GM12878 (cell line): ENCODE results near the gene MAPK8IP1. TPM values are rescaled to one million over a fixed set of nuclear protein-coding genes. Genes with fewer than 3 reads are reported as not detected.

Source experiments
- CHD2 ChIP-seq: IDR thresholded peaks from 2 replicates; pipeline ENCODE4 v1.6.1; 2011; ENCODE audit warnings: low read depth, low read length, improper control_type of control experiment, borderline replicate concordance
- EGR1 ChIP-seq, 2 experiments: IDR thresholded peaks; 1 replicate in 1 of 2; 2 replicates in 1 of 2; pipeline ENCODE4 v1.6.1; 2011 to 2012; ENCODE audit warnings: low read depth in 2 of 2, low read length in 2 of 2, borderline replicate concordance in 1 of 2, mild to moderate bottlenecking in 1 of 2, moderate library complexity in 1 of 2
- KLF5 ChIP-seq: fragments of 450-650 bp; IDR thresholded peaks from 2 replicates; pipeline ENCODE4 v1.6.1; 2014; ENCODE audit warnings: mild to moderate bottlenecking; ENCODE audit not compliant: partially characterized antibody
- NR2C2 ChIP-seq: IDR thresholded peaks from 2 replicates; pipeline ENCODE4 v1.6.1; 2011; ENCODE audit warnings: borderline replicate concordance, low read depth; ENCODE audit not compliant: control insufficient read depth, insufficient read length
- PAX5 ChIP-seq: IDR thresholded peaks from 2 replicates; pipeline ENCODE4 v1.6.1; 2011; ENCODE audit warnings: low read depth, low read length, borderline replicate concordance
- POLR2A ChIP-seq: IDR thresholded peaks from 2 replicates; pipeline ENCODE4 v1.6.1; 2011; ENCODE audit warnings: low read depth, mild to moderate bottlenecking, low read length
- RAD21 ChIP-seq: IDR thresholded peaks from 2 replicates; pipeline ENCODE4 v1.6.1; 2011; ENCODE audit warnings: mild to moderate bottlenecking, low read depth, low read length, moderate library complexity; ENCODE audit not compliant: insufficient read depth
- RB1 ChIP-seq: fragments of 450-650 bp; formaldehyde crosslinking; IDR thresholded peaks from 2 replicates; pipeline ENCODE4 v1.6.1; 2017; ENCODE audit warnings: mild to moderate bottlenecking, borderline replicate concordance
- RUNX3 ChIP-seq: IDR thresholded peaks from 2 replicates; pipeline ENCODE4 v1.6.1; 2012; ENCODE audit warnings: low read length, inconsistent platforms
- polyA plus RNA-seq, 11 experiments: library from polyadenylated mRNA; depleted of rRNA in 4 of 11; unstranded in 6 of 11; stranded (reverse) in 5 of 11; fragments of >200 nt; fragmentation: Nextera tagmentation in 4 of 11; fragmentation: Illumina TruSeq in 1 of 11; extraction: Ambion mirVana in 4 of 11; extraction: Trizol in 1 of 11; gene quantifications; 1 replicate in 1 of 11; 2 replicates in 10 of 11; pipeline versions ENCODE4 v1.2.1 to v1.2.3, GENCODE V29; 2011 to 2016; ENCODE audit warnings: inconsistent platforms in 2 of 11, missing spikeins in 2 of 11, low read depth in 1 of 11
- total RNA-seq, 4 experiments: library from RNA; depleted of rRNA in 3 of 4; stranded (reverse); fragments of >200 nt in 3 of 4; fragmentation: Illumina TruSeq in 1 of 4; extraction: Trizol in 1 of 4; gene quantifications; 2 replicates each; pipeline versions ENCODE4 v1.2.1 to v1.2.3, GENCODE V29; 2013 to 2021
- TF ChIP-seq, protein P1 (sequence below): fragments of 150-350 bp; IDR thresholded peaks from 2 replicates; pipeline ENCODE4 v1.6.1; 2014; ENCODE audit warnings: mild to moderate bottlenecking, low read depth, low read length
- TF ChIP-seq, protein P2 (sequence below): IDR thresholded peaks from 2 replicates; pipeline ENCODE4 v1.6.1; 2012; ENCODE audit warnings: mild to moderate bottlenecking, low read depth, low read length
- TF ChIP-seq, protein P3 (sequence below): IDR thresholded peaks from 2 replicates; pipeline ENCODE4 v1.6.1; 2012; ENCODE audit warnings: low read depth, low read length, improper control_type of control experiment
- TF ChIP-seq, protein P4 (sequence below): IDR thresholded peaks from 2 replicates; pipeline ENCODE4 v1.6.1; 2012; ENCODE audit warnings: low read length, inconsistent platforms
- TF ChIP-seq, protein P5 (sequence below): fragments of 450-650 bp; formaldehyde crosslinking; IDR thresholded peaks from 2 replicates; pipeline ENCODE4 v1.5.0; 2022; ENCODE audit warnings: mild to moderate bottlenecking, missing genetic modification characterization
- TF ChIP-seq, protein P6 (sequence below): fragments of 450-650 bp; IDR thresholded peaks from 2 replicates; pipeline ENCODE4 v1.6.1; 2014; ENCODE audit warnings: mild to moderate bottlenecking

MAPK8IP1 gene
- total and polyA plus RNA-seq, 10 of the 15 experiments (the other 5 are each of a cell fraction or from before 2014, with no cell fraction given), result 0.04 to 0.44 (median 0.11) TPM; not detected in 2

DNA sequence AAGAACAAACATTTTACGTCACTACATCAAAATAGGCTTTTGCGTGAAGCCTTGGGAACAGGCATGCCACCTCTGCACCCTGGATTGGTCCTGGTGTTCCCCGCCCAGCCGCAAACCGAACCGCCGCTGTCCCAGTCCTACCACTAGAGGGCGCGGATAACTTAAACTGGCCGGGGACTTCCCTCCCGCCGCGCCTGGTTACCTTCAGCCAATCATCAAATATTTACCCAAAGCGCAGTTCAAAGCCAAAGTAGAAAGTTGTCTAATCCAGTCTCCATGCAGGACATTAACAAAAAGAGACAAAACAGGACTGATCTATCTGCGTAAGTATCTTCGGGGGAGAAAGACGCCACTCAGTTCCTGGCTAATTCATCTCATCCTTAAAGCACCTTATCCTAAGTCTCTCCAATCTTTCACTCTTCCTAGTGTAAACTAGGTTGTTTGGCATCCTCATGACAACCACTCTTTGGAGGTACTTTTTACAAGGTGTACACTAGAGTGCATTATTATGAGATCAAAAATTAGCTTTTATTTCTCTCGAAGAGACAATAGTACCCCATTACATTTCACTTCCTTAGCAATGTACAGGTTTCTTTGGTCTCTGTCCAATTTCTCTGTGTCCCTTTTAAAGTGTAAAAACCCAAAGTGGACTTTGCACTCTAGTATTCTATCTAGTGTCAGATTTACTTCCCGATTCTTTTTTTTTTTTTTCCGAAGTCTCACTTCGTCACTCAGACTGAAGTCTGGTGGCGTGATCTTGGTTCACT lies 42.1 kb upstream of the MAPK8IP1 start (continued):
- TF ChIP-seq RAD21, result peak; percentile 51; the same call in 1 of the 2 replicates
- peak; percentile 79 for TF ChIP-seq RUNX3
- peak; percentile 86; the same call in 1 of the 2 replicates for TF ChIP-seq RB1
- no peak for TF ChIP-seq KLF5
- TF ChIP-seq EGR1 (IDR thresholded peaks at IDR 0.05; ENCODE audit: borderline replicate concordance in 1 of 2, low read depth in 2 of 2, low read length in 2 of 2), result no peak
- no peak for TF ChIP-seq POLR2A
- peak; percentile 15; the same call in 1 of the 2 replicates for TF ChIP-seq CHD2
- TF ChIP-seq, protein P1, sequence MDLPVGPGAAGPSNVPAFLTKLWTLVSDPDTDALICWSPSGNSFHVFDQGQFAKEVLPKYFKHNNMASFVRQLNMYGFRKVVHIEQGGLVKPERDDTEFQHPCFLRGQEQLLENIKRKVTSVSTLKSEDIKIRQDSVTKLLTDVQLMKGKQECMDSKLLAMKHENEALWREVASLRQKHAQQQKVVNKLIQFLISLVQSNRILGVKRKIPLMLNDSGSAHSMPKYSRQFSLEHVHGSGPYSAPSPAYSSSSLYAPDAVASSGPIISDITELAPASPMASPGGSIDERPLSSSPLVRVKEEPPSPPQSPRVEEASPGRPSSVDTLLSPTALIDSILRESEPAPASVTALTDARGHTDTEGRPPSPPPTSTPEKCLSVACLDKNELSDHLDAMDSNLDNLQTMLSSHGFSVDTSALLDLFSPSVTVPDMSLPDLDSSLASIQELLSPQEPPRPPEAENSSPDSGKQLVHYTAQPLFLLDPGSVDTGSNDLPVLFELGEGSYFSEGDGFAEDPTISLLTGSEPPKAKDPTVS, result no peak
- TF ChIP-seq, protein P2, sequence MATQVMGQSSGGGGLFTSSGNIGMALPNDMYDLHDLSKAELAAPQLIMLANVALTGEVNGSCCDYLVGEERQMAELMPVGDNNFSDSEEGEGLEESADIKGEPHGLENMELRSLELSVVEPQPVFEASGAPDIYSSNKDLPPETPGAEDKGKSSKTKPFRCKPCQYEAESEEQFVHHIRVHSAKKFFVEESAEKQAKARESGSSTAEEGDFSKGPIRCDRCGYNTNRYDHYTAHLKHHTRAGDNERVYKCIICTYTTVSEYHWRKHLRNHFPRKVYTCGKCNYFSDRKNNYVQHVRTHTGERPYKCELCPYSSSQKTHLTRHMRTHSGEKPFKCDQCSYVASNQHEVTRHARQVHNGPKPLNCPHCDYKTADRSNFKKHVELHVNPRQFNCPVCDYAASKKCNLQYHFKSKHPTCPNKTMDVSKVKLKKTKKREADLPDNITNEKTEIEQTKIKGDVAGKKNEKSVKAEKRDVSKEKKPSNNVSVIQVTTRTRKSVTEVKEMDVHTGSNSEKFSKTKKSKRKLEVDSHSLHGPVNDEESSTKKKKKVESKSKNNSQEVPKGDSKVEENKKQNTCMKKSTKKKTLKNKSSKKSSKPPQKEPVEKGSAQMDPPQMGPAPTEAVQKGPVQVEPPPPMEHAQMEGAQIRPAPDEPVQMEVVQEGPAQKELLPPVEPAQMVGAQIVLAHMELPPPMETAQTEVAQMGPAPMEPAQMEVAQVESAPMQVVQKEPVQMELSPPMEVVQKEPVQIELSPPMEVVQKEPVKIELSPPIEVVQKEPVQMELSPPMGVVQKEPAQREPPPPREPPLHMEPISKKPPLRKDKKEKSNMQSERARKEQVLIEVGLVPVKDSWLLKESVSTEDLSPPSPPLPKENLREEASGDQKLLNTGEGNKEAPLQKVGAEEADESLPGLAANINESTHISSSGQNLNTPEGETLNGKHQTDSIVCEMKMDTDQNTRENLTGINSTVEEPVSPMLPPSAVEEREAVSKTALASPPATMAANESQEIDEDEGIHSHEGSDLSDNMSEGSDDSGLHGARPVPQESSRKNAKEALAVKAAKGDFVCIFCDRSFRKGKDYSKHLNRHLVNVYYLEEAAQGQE, result no peak
- TF ChIP-seq NR2C2, result no peak
- TF ChIP-seq, protein P3, sequence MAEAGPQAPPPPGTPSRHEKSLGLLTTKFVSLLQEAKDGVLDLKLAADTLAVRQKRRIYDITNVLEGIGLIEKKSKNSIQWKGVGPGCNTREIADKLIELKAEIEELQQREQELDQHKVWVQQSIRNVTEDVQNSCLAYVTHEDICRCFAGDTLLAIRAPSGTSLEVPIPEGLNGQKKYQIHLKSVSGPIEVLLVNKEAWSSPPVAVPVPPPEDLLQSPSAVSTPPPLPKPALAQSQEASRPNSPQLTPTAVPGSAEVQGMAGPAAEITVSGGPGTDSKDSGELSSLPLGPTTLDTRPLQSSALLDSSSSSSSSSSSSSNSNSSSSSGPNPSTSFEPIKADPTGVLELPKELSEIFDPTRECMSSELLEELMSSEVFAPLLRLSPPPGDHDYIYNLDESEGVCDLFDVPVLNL, result no peak
- TF ChIP-seq, protein P4, sequence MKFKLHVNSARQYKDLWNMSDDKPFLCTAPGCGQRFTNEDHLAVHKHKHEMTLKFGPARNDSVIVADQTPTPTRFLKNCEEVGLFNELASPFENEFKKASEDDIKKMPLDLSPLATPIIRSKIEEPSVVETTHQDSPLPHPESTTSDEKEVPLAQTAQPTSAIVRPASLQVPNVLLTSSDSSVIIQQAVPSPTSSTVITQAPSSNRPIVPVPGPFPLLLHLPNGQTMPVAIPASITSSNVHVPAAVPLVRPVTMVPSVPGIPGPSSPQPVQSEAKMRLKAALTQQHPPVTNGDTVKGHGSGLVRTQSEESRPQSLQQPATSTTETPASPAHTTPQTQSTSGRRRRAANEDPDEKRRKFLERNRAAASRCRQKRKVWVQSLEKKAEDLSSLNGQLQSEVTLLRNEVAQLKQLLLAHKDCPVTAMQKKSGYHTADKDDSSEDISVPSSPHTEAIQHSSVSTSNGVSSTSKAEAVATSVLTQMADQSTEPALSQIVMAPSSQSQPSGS, result no peak
- TF ChIP-seq PAX5, result peak; percentile 75
- TF ChIP-seq, protein P5, sequence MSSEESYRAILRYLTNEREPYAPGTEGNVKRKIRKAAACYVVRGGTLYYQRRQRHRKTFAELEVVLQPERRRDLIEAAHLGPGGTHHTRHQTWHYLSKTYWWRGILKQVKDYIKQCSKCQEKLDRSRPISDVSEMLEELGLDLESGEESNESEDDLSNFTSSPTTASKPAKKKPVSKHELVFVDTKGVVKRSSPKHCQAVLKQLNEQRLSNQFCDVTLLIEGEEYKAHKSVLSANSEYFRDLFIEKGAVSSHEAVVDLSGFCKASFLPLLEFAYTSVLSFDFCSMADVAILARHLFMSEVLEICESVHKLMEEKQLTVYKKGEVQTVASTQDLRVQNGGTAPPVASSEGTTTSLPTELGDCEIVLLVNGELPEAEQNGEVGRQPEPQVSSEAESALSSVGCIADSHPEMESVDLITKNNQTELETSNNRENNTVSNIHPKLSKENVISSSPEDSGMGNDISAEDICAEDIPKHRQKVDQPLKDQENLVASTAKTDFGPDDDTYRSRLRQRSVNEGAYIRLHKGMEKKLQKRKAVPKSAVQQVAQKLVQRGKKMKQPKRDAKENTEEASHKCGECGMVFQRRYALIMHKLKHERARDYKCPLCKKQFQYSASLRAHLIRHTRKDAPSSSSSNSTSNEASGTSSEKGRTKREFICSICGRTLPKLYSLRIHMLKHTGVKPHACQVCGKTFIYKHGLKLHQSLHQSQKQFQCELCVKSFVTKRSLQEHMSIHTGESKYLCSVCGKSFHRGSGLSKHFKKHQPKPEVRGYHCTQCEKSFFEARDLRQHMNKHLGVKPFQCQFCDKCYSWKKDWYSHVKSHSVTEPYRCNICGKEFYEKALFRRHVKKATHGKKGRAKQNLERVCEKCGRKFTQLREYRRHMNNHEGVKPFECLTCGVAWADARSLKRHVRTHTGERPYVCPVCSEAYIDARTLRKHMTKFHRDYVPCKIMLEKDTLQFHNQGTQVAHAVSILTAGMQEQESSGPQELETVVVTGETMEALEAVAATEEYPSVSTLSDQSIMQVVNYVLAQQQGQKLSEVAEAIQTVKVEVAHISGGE (CRISPR knock-in tag), result no peak
- TF ChIP-seq, protein P6, sequence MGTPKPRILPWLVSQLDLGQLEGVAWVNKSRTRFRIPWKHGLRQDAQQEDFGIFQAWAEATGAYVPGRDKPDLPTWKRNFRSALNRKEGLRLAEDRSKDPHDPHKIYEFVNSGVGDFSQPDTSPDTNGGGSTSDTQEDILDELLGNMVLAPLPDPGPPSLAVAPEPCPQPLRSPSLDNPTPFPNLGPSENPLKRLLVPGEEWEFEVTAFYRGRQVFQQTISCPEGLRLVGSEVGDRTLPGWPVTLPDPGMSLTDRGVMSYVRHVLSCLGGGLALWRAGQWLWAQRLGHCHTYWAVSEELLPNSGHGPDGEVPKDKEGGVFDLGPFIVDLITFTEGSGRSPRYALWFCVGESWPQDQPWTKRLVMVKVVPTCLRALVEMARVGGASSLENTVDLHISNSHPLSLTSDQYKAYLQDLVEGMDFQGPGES, result no peak
